Activated naive CD4-positive, alpha-beta T cell treated with Interleukin-2 at 50 U/mL for 16 hours (primary cell): ENCODE results near the gene FCGR1A.
"Not testable (repeated sequence)": the region's sequence is repeated elsewhere in the genome, so short reads cannot be mapped to it uniquely, and the experiment has no call there.

Experiments used
- DNase-seq: peaks from one replicate; pipeline ENCODE4 v3.0.0-alpha.2; 2020

The FCGR1A gene

DNA sequence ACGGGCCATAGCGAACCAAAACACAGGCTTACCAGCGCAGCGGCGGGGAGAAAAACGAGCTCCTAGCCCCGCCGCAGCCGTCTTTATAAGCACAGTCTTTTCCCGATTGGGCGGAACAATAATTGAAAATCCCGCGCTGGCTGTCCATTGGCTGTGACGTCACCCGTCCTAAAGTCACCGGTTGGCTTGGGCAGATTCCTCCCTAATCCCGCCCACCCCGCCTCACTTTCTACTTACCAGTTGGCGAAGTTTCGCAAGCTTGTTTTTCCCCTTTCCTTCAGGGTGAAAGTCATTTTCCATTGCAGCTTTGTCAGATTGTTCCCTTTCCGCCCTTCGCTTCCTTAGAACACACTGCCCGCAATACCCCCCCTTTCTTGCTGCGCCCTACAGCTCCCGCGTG is 58.7 kb downstream of the FCGR1A start:
- DNase-seq: not testable (repeated sequence)
